ENCODE results near the gene CISH. TPM values are rescaled to one million over a fixed set of nuclear protein-coding genes. Genes with fewer than 3 reads are reported as not detected.

The CISH gene
- total and polyA plus RNA-seq, 9 of the 15 experiments (the other 6 are each of a cell fraction or from before 2014, with no cell fraction given) = 1.7 to 47.7 (median 18.3) TPM

DNA sequence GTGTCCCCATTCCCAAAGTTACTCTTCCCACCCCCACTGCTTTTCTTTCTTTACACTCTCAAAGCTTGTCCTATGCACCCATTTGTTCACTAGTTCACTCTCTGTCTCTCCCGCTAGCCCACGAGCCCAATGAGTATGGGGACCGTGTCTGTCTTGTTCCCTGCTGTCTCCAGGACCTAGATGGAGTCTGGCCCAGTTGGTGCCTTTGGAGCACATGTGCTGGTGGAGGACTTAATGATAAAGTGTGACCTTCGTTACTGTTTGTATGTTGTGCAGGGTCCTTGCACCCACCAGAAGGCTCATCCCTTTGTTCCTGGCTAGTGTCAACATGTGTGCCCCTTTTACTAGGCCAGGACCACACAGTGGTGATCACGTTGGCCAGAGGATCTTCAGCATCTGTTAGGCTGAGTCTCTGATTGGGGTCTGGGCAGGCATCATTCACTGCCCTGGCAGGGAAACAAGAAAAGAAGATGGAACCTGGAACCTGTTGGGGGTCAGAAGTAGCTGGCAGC lies 7.4 kb downstream of the CISH start:
- no peak overlapping the region for H3K4me3 ChIP-seq
- in situ Hi-C loops (cut with MboI) = no loop called here
- H3K4me2 ChIP-seq (ENCODE audit: insufficient read depth, low read length) = no peak overlapping the region; the same call in 1 of the 2 replicates
- peaks cover 65% of the 10 kb centered on the region for H3K79me2 ChIP-seq (ENCODE audit: control insufficient read depth, insufficient read depth, low read length)
- DNase-seq (ENCODE audit: extremely low read depth in 1 of 4, low spot score in 3 of 4) = no peak
- no peak for TF ChIP-seq ZNF280A (IDR thresholded peaks at IDR 0.05; ENCODE audit: low read depth, partially characterized antibody)
- no peak for TF ChIP-seq ZNF212 (CRISPR knock-in tag; IDR thresholded peaks at IDR 0.05)
- TF ChIP-seq SUPT5H (IDR thresholded peaks at IDR 0.05) = peak; percentile 60; the same call in 1 of the 2 replicates
- 0 out of 2 replicates have a peak, but pooled peaks have one; percentile 15 for TF ChIP-seq CBFB (CRISPR knock-in tag; IDR thresholded peaks at IDR 0.05)
- TF ChIP-seq HNRNPUL1 (IDR thresholded peaks at IDR 0.05; ENCODE audit: low read length) = 0 out of 2 replicates have a peak, but pooled peaks have one; percentile 39
- TF ChIP-seq WHSC1 (IDR thresholded peaks at IDR 0.05; ENCODE audit: low read length) = no peak
- peak; percentile 55 for TF ChIP-seq POLR2B (IDR thresholded peaks at IDR 0.05; ENCODE audit: low read depth, partially characterized antibody)
- TF ChIP-seq RBM17 (IDR thresholded peaks at IDR 0.05; ENCODE audit: borderline replicate concordance, low read depth, low read length) = no peak
- TF ChIP-seq, protein P1, sequence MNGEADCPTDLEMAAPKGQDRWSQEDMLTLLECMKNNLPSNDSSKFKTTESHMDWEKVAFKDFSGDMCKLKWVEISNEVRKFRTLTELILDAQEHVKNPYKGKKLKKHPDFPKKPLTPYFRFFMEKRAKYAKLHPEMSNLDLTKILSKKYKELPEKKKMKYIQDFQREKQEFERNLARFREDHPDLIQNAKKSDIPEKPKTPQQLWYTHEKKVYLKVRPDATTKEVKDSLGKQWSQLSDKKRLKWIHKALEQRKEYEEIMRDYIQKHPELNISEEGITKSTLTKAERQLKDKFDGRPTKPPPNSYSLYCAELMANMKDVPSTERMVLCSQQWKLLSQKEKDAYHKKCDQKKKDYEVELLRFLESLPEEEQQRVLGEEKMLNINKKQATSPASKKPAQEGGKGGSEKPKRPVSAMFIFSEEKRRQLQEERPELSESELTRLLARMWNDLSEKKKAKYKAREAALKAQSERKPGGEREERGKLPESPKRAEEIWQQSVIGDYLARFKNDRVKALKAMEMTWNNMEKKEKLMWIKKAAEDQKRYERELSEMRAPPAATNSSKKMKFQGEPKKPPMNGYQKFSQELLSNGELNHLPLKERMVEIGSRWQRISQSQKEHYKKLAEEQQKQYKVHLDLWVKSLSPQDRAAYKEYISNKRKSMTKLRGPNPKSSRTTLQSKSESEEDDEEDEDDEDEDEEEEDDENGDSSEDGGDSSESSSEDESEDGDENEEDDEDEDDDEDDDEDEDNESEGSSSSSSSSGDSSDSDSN (IDR thresholded peaks at IDR 0.05; ENCODE audit: borderline replicate concordance in 1 of 2, low read depth in 2 of 2, low read length in 2 of 2) = no peak
- TF ChIP-seq POLR2AphosphoS5 (IDR thresholded peaks at IDR 0.05; ENCODE audit: control insufficient read depth, insufficient read depth, low read depth, low read length) = 0 out of 2 replicates have a peak, but pooled peaks have one; percentile 18
- TF ChIP-seq POLR2A (conservative IDR thresholded peaks at IDR 0.05) = peak; percentile 55; the same call in 1 of the 2 replicates
- TF ChIP-seq KAT7 (CRISPR knock-in tag; IDR thresholded peaks at IDR 0.05; ENCODE audit: borderline replicate concordance) = peak; percentile 56; the same call in 1 of the 2 replicates
- TF ChIP-seq TEAD1 (CRISPR knock-in tag; IDR thresholded peaks at IDR 0.05) = no peak
- TF ChIP-seq, protein P2, sequence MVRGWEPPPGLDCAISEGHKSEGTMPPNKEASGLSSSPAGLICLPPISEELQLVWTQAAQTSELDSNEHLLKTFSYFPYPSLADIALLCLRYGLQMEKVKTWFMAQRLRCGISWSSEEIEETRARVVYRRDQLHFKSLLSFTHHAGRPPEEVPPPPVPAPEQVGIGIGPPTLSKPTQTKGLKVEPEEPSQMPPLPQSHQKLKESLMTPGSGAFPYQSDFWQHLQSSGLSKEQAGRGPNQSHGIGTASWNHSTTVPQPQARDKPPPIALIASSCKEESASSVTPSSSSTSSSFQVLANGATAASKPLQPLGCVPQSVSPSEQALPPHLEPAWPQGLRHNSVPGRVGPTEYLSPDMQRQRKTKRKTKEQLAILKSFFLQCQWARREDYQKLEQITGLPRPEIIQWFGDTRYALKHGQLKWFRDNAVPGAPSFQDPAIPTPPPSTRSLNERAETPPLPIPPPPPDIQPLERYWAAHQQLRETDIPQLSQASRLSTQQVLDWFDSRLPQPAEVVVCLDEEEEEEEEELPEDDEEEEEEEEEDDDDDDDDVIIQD (CRISPR knock-in tag; IDR thresholded peaks at IDR 0.05) = no peak
- TF ChIP-seq POLR2AphosphoS2 (IDR thresholded peaks at IDR 0.05; ENCODE audit: low read length) = peak; percentile 41; the same call in 1 of the 2 replicates
- ATAC-seq = no peak
- peaks cover 58% of the 10 kb centered on the region for H3K36me3 ChIP-seq (ENCODE audit: control insufficient read depth, insufficient read depth, low read length)
- peaks cover 70 to 73% of the 10 kb centered on the region in 2 experiments for H3K4me1 ChIP-seq (replicated peaks in 1 of 2; ENCODE audit: control insufficient read depth in 2 of 2, insufficient read depth in 2 of 2, low read length in 2 of 2)
- ChIA-PET CTCF (ENCODE audit: low intra/inter-chr PET ratio) (no interaction called here), POLR2A (interaction anchor here (0.7 to 4.8 kb wide), 6 partner anchors 12 to 38 kb away, joined by 3 to 22 read pairs (median 6); partner anchors contain the start of gene HEMK1)
- FAIRE-seq = no peak
- no peak overlapping the region for H2AFZ ChIP-seq (ENCODE audit: low read depth, low read length)
- intact Hi-C loops (cut with micrococcal nuclease) = no loop called here
- peaks cover 3% of the 10 kb centered on the region for H3K9me1 ChIP-seq (ENCODE audit: control insufficient read depth, insufficient read depth, low read length)
- peaks cover 23% of the 10 kb centered on the region for H4K20me1 ChIP-seq (replicated peaks; ENCODE audit: control insufficient read depth, insufficient read depth, low read length)
- H3K9ac ChIP-seq (ENCODE audit: insufficient read depth in 1 of 2, low read depth in 2 of 2, low read length in 2 of 2) = peak overlapping the region; percentile 77 to 87; a peak in 3 of 4 replicates
- 56% methylated on average over 5 of the region's 5 CpGs for WGBS (ENCODE audit: insufficient coverage, low coverage, missing lambda C conversion rate)
- no peaks in the 10 kb centered on the region for H3K27me3 ChIP-seq (ENCODE audit: control insufficient read depth in 2 of 2, insufficient read depth in 2 of 2, low read length in 2 of 2)
- peak overlapping the region; percentile 96 for H3K27ac ChIP-seq (ENCODE audit: extremely low read depth, low read depth, low read length)
- H3K9me3 ChIP-seq (replicated peaks; ENCODE audit: control insufficient read depth, insufficient read depth, low read depth, low read length) = no peaks in the 10 kb centered on the region
- no TSS peak for BruUV-seq (replicated peaks)

Measured in K562 (cell line).